ENCODE measurements around the gene TUBD1.

- TF ChIP-seq CTCF (IDR thresholded peaks at IDR 0.05) (peak; percentile 26), EZH2 (IDR thresholded peaks at IDR 0.05; ENCODE audit: borderline replicate concordance, insufficient read depth, low read depth, low read length, poor library complexity, severe bottlenecking) (no peak)
These were observed 39.4 kb downstream of the TUBD1 start for GRCh38 chr17:59853168-59853918.
